Activated effector memory CD4-positive, alpha-beta T cell treated with Interleukin-2 at 50 U/mL for 16 hours (primary cell): ENCODE data around the gene ESR1.

Experiments used
- DNase-seq: peaks from one replicate; pipeline ENCODE4 v3.0.0-alpha.2; 2020

ESR1 gene

GRCh38 chr6:152143359-152143758, 335.9 kb downstream of the ESR1 start:
- no peak for DNase-seq

DNA sequence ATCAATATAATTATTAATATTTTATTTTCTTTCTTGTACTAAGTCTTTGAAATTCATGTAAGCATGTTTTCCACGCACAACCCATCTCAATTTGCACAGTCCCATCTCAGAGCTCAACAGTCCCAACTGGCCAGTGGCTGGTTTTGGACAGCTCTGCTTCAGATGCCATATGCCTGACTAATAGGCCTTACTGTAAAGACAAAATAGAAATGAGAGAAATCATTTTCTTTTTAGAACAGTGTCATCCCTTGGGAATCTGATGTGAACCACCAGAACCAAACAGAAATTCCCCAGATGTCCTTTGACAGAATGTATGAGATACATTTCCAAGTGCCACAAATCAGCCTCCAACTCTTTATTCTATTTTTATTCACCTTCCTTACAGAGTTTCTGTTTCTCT, 338.9 kb downstream of the ESR1 start:
- no peak for DNase-seq

DNA sequence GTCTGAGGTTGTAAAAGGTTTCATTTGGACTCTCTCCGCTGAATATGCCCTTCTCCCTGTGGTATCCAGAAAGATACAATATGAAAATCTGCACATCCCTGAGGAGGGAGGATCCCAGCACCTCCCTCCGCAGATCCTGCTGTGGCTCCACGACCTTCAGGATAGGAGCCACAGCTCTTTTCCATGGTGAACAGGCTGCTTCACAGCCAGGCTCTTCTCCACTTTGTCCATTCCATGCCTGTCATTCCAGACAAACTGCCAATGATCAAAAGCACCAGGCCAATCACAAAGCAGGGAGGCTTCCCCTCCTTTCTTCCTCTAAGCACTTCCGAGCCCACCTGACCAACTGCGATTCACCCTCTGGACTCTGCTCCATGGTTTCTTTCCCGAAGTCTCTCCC, 339.8 kb downstream of the ESR1 start:
- DNase-seq: no peak

DNA sequence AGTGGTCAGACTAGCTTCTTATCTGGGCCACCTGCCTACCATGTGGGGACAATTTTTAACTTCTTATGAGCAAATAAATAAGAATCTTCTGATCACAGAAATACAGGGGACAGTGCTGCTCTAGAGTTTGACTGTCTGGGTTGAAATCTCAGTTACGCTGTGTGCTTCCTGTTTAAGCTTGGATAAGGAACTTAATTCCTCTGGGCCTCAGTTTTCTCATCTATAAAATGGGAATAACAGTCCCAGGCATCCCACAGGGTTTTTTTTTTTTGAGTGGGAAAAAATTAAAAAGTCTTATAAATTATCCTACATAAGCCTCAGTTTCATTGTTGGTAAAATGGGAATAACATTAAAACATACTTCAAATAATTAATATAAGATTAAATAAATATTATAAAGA, 340.9 kb downstream of the ESR1 start:
- DNase-seq: no peak

GRCh38 chr6:152150196-152150595, 342.7 kb downstream of the ESR1 start:
- DNase-seq: no peak

DNA sequence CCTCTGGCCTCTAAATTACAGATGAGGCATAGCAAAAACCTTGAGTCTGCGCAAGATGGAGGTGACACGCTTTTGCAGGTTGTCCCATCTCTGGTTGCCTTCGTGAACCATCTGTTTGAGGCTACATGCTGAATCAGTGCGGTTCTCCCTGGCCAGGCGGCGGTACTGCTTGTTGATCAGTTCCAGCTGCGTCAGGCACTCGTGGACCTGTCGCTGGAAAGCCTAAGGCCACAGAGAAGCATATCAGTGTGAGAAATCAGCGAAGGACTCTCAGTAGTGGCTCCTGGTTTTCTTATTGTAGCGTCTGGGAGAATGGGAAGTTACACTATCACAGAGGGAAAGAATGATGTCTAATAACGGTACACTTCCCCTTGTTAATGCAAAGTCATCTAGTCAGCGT, 344.4 kb downstream of the ESR1 start:
- DNase-seq: no peak

DNA sequence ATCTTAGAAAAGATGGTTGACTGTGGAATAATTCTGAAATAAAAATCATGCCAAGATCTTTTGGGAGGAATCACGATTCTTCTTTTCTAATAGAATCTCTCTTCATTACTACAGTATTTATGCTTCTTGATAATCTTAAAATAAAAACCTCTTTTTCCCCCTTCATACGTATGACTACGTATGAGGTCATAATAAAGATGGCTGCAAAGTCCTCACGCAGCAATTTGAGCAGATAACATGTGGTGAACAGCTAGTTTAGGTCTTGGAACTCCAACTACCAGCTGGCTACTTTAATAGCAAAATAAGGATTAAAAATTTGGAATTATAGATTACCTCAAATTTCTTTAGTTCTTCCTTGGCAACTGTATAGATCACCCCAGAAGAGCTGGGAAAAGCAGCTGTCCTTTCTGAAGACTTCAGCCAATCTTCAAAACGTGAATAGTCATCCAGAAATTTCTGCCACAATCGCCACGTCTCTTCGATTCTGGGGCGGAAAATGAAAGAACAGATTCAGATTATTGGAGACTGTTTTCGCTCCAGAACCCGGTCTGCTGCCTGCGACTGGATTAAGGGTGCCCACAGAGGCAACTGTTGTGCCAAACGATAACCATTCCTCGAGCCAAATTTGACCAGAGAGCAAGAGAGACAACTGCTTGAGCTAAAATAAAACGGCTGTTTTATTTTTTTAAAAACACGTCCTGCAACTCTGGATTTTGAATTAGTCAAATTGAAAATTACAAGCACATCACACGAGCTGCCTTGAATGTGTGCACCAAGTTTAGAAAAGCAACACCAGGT, 347.3 kb downstream of the ESR1 start:
- DNase-seq: no peak

- no peak for DNase-seq
Measured at GRCh38 chr6:152155792-152156191, 348.3 kb downstream of the ESR1 start.

- DNase-seq: no peak
Measured at GRCh38 chr6:152160346-152160745, 352.9 kb downstream of the ESR1 start.

- no peak for DNase-seq
Measured at GRCh38 chr6:152161501-152161900, 354.0 kb downstream of the ESR1 start.

- no peak for DNase-seq
Measured at GRCh38 chr6:152164957-152165356, 357.5 kb downstream of the ESR1 start.

- DNase-seq: no peak
Measured at GRCh38 chr6:152166497-152166896, 359.0 kb downstream of the ESR1 start.

GRCh38 chr6:152166897-152167296, 359.4 kb downstream of the ESR1 start:
- DNase-seq: no peak

DNA sequence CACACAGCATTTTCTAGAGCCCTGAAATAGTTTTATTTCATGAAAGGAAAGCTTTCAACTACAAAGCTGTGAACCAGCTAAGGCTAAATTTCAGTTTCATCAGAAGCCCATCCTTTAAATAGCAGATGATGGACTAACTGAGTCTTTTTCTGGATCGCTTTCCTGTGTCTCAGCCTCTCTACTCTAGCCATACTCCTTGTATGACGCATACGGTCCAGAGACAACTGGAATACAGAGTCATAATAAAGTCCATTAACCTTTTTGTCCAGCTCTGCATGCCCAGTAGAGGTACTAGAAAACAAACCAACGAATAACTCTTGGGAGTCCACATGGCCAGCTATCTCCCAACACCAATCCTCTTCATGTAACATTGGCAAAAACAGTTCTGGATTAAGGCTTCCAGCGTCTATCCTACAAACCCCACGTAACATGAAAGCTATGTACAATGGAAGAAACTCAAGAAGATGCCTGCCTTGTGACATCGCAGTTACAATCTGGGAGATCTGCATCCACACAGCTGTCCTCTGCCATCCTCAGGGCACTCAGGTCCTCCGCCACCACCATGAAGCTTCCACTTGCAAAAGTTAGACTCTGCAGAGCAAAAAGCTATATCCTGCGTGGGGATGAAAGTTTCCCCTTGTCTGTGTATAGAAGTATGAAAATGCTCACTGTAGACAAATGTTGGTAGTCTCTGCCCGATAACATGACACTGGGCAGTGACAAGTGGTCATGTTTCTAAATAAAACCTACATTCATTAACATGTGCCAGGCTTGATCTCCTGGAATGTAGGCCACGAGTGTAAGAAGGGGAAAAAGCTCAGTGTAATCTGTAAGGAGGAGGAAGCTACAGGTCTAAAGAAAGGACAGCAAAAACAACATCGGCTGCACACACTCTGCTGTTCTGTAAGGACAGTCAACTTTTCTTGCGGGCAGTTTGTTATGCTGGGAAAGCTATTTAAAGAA, 360.4 kb downstream of the ESR1 start:
- no peak for DNase-seq

- no peak for DNase-seq
Measured at GRCh38 chr6:152170313-152170701, 362.8 kb downstream of the ESR1 start.

GRCh38 chr6:152170702-152171667, 363.5 kb downstream of the ESR1 start:
- DNase-seq: peak; percentile 53

GRCh38 chr6:152173321-152173720, 365.8 kb downstream of the ESR1 start:
- no peak for DNase-seq

- DNase-seq: no peak
Measured at GRCh38 chr6:152173957-152174356, 366.5 kb downstream of the ESR1 start.

DNA sequence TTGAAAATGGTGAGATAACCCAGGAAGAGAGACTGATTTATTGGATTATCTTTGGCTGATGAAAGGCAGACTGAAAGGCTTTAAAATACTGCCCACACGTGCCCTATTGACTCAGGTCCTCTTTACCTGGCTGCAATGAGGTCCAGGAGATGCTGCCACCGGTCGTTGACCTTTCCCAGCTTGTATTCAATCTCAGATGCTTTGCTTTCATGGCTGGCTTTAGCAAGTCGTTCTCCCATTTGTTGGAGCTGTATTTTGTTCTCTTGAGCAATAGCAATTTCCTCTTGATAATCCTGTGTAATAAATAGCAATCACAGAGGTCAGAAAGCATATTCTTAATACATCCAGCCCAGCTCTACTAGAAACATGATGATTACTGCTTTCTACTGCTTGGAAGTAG, 368.8 kb downstream of the ESR1 start:
- DNase-seq: no peak
